ENCODE results near the gene P3H2.

DNA sequence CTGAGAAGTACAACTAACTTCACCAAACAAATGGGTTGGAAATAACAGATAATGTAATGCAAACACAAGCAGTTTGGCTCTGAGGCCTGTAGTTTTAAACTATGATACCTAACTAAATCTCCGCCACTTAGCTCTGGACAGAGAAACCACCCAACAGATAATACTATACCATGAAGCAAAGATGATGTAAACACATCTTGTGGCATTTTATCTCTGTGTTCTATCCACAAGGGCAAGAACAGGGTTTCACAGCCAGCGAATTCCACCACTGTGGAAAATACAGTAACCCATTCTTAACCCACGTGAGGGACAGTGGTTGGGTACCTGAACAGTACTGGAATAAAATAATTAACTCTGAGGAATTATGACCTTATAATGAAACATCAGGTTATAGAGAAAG is 93.6 kb downstream of the P3H2 start:
- TF ChIP-seq, protein P1, sequence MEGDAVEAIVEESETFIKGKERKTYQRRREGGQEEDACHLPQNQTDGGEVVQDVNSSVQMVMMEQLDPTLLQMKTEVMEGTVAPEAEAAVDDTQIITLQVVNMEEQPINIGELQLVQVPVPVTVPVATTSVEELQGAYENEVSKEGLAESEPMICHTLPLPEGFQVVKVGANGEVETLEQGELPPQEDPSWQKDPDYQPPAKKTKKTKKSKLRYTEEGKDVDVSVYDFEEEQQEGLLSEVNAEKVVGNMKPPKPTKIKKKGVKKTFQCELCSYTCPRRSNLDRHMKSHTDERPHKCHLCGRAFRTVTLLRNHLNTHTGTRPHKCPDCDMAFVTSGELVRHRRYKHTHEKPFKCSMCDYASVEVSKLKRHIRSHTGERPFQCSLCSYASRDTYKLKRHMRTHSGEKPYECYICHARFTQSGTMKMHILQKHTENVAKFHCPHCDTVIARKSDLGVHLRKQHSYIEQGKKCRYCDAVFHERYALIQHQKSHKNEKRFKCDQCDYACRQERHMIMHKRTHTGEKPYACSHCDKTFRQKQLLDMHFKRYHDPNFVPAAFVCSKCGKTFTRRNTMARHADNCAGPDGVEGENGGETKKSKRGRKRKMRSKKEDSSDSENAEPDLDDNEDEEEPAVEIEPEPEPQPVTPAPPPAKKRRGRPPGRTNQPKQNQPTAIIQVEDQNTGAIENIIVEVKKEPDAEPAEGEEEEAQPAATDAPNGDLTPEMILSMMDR (IDR thresholded peaks at IDR 0.05), result no peak
- TF ChIP-seq POLR2A (IDR thresholded peaks at IDR 0.05), result no peak
